Thymus (tissue), 14 donors: ENCODE measurements around the gene CTXN2. TPM values are rescaled to one million over a fixed set of nuclear protein-coding genes. Genes with fewer than 3 reads are reported as not detected.

Experiments used
- DNase-seq, 9 donors: peaks; one replicate each; pipeline ENCODE4 v3.0.0-alpha.2; 2013; ENCODE audit warnings: low spot score in 9 of 9, low read depth in 6 of 9, missing footprints in 1 of 9
- H3K27ac ChIP-seq, 2 donors: one replicate each; pipeline ENCODE4 v1.5.1; 2013; ENCODE audit warnings: control low read depth in 1 of 2, low read depth in 1 of 2, low read length in 1 of 2, mild to moderate bottlenecking in 1 of 2, moderate library complexity in 1 of 2
- H3K27me3 ChIP-seq, 2 donors: one replicate each; pipeline ENCODE4 v1.5.1; 2013; ENCODE audit warnings: low read length in 1 of 2; ENCODE audit not compliant: control insufficient read depth in 2 of 2, insufficient read depth in 1 of 2
- H3K36me3 ChIP-seq, 2 donors: one replicate each; pipeline ENCODE4 v1.5.1; 2013; ENCODE audit warnings: low read length in 1 of 2, mild to moderate bottlenecking in 1 of 2, moderate library complexity in 1 of 2; ENCODE audit not compliant: control insufficient read depth in 2 of 2, insufficient read depth in 2 of 2
- H3K4me1 ChIP-seq, 2 donors: one replicate each; pipeline ENCODE4 v1.5.1; 2013; ENCODE audit warnings: low read length in 2 of 2; ENCODE audit not compliant: control insufficient read depth in 2 of 2, insufficient read depth in 2 of 2
- H3K4me3 ChIP-seq, 2 donors: one replicate each; pipeline ENCODE4 v1.5.1; 2013; ENCODE audit warnings: low read length in 2 of 2, control low read depth in 1 of 2, mild to moderate bottlenecking in 1 of 2
- H3K9me3 ChIP-seq, 2 donors: one replicate each; pipeline ENCODE4 v1.5.1; 2013; ENCODE audit warnings: low read length in 1 of 2, mild to moderate bottlenecking in 1 of 2; ENCODE audit not compliant: control insufficient read depth in 2 of 2, insufficient read depth in 1 of 2
- WGBS: extraction: QIAGEN DNeasy Blood & Tissue Kit; methylation state at CpG from one replicate; pipeline ENCODE4 v1.1.7; 2013; 5-methylcytosine and 5-hydroxymethylcytosine counted together
- long read RNA-seq, 10 donors: transcript quantifications; one replicate each; lab custom pipeline, GENCODE V29; 2026
- polyA plus RNA-seq: library from polyadenylated mRNA; stranded (reverse); fragments of 200-250 nt; gene quantifications from one replicate; pipeline ENCODE4 v1.2.3, GENCODE V29; 2013
- total RNA-seq: library from RNA; stranded (reverse); fragments of 120-200 nt; gene quantifications from one replicate; pipeline ENCODE4 v1.2.4, GENCODE V29; 2013
- donor health status: healthy.

The CTXN2 gene
- total RNA-seq (not detected), polyA plus RNA-seq (not detected)
- long read RNA-seq, donor 1, result 0 reads
- long read RNA-seq, donor 2, result 0 reads
- long read RNA-seq, donor 3, result 0 reads
- long read RNA-seq, donor 4, result 0 reads
- long read RNA-seq, donor 5, result 0 reads
- long read RNA-seq, donor 6, result 0 reads
- long read RNA-seq, donor 7, result 0 reads
- long read RNA-seq, donor 8, result 0 reads
- long read RNA-seq, donor 9, result 0 reads
- long read RNA-seq, donor 10, result 0 reads

GRCh38 chr15:48191574-48192225 lies at the start of gene CTXN2:
Gene CTXN2, plus strand, starts transcription at chr15:48191665. Its CDS starts 9,636 bp downstream, at chr15:48201301.
- DNase-seq, result no peak
- peaks cover 0 to 14% of the 10 kb centered on the region in 2 donors for H3K27me3 ChIP-seq
- no peaks in the 10 kb centered on the region for H3K9me3 ChIP-seq
- no peak within 1 kb of the TSS for H3K4me3 ChIP-seq
- WGBS, result 17% methylated on average over 31 of the region's 31 CpGs
- no peaks in the 10 kb centered on the region for H3K36me3 ChIP-seq
- H3K4me1 ChIP-seq, result no peaks in the 10 kb centered on the region
- no peak within 1 kb of the TSS for H3K27ac ChIP-seq

- WGBS, result 92% methylated on average over 1 of the region's 1 CpG
- Histone ChIP-seq H3K27ac (no peak overlapping the region), H3K4me3 (no peak overlapping the region), H3K4me1 (no peaks in the 10 kb centered on the region), H3K9me3 (no peaks in the 10 kb centered on the region), H3K27me3 (no peaks in the 10 kb centered on the region), H3K36me3 (no peaks in the 10 kb centered on the region)
- DNase-seq, result no peak
Measured at GRCh38 chr15:48143856-48144255, 47.6 kb upstream of the CTXN2 start.

GRCh38 chr15:48144889-48145288 lies 46.6 kb upstream of the CTXN2 start:
- Histone ChIP-seq H3K27me3 (no peaks in the 10 kb centered on the region), H3K9me3 (no peaks in the 10 kb centered on the region), H3K36me3 (no peaks in the 10 kb centered on the region), H3K4me1 (no peaks in the 10 kb centered on the region), H3K4me3 (no peak overlapping the region), H3K27ac (no peak overlapping the region)
- no peak for DNase-seq
- WGBS, result 84% methylated on average over 1 of the region's 1 CpG

GRCh38 chr15:48145923-48146322 lies 45.5 kb upstream of the CTXN2 start:
- H3K9me3 ChIP-seq, result no peaks in the 10 kb centered on the region
- no peaks in the 10 kb centered on the region for H3K4me1 ChIP-seq
- no peak for DNase-seq
- no peak overlapping the region for H3K4me3 ChIP-seq
- H3K36me3 ChIP-seq, result no peaks in the 10 kb centered on the region
- H3K27me3 ChIP-seq, result no peaks in the 10 kb centered on the region
- H3K27ac ChIP-seq, result no peak overlapping the region

GRCh38 chr15:48147358-48147757 lies 44.1 kb upstream of the CTXN2 start:
- H3K27ac ChIP-seq, result no peak overlapping the region
- no peak for DNase-seq
- no peaks in the 10 kb centered on the region for H3K4me1 ChIP-seq
- no peaks in the 10 kb centered on the region for H3K27me3 ChIP-seq
- H3K4me3 ChIP-seq, result no peak overlapping the region
- H3K9me3 ChIP-seq, result no peaks in the 10 kb centered on the region
- H3K36me3 ChIP-seq, result peaks cover 0 to 4% of the 10 kb centered on the region in 2 donors

- no peak for DNase-seq
- Histone ChIP-seq H3K27ac (no peak overlapping the region), H3K36me3 (peaks cover 0 to 4% of the 10 kb centered on the region in 2 donors), H3K4me3 (no peak overlapping the region), H3K9me3 (no peaks in the 10 kb centered on the region), H3K27me3 (no peaks in the 10 kb centered on the region), H3K4me1 (no peaks in the 10 kb centered on the region)
- WGBS, result 95% methylated on average over 4 of the region's 4 CpGs
Measured at GRCh38 chr15:48149858-48150257, 41.6 kb upstream of the CTXN2 start.

- 98% methylated on average over 2 of the region's 2 CpGs for WGBS
- H3K36me3 ChIP-seq, result peaks cover 0 to 4% of the 10 kb centered on the region in 2 donors
Measured at GRCh38 chr15:48153526-48153925, 37.9 kb upstream of the CTXN2 start.

GRCh38 chr15:48168616-48169015 lies 22.8 kb upstream of the CTXN2 start:
- 66% methylated on average over 3 of the region's 3 CpGs for WGBS
- H3K9me3 ChIP-seq, result no peaks in the 10 kb centered on the region
- no peak overlapping the region for H3K27ac ChIP-seq
- no peaks in the 10 kb centered on the region for H3K4me1 ChIP-seq
- no peaks in the 10 kb centered on the region for H3K36me3 ChIP-seq
- DNase-seq, result no peak
- H3K4me3 ChIP-seq, result no peak overlapping the region
- no peaks in the 10 kb centered on the region for H3K27me3 ChIP-seq

More at GRCh38 chr15:48153526-48153925, 37.9 kb upstream of the CTXN2 start:
- Histone ChIP-seq H3K9me3 (no peaks in the 10 kb centered on the region), H3K4me1 (no peaks in the 10 kb centered on the region), H3K4me3 (no peak overlapping the region), H3K27me3 (no peaks in the 10 kb centered on the region), H3K27ac (no peak overlapping the region)
- DNase-seq, result no peak

- H3K27me3 ChIP-seq, result no peaks in the 10 kb centered on the region
- WGBS, result 98% methylated on average over 1 of the region's 1 CpG
- no peak overlapping the region for H3K27ac ChIP-seq
- no peaks in the 10 kb centered on the region for H3K9me3 ChIP-seq
- H3K4me1 ChIP-seq, result no peaks in the 10 kb centered on the region
- H3K36me3 ChIP-seq, result no peaks in the 10 kb centered on the region
- H3K4me3 ChIP-seq, result no peak overlapping the region
- DNase-seq, result no peak
Measured at GRCh38 chr15:48170981-48171380, 20.5 kb upstream of the CTXN2 start.
